ENCODE results near the gene SARDH. TPM values are rescaled to one million over a fixed set of nuclear protein-coding genes. Genes with fewer than 3 reads are reported as not detected.

The SARDH gene
- total and polyA plus RNA-seq, 2 donors (not counting 1 experiment from before 2014, with no cell fraction given): 2.5 to 4.8 TPM

GRCh38 chr9:133768859-133769510 lies 30.8 kb upstream of the SARDH start:
- H3K27ac ChIP-seq (ENCODE audit: insufficient read depth, low read length): no peak overlapping the region
- TF ChIP-seq EZH2 (IDR thresholded peaks at IDR 0.05; ENCODE audit: low read length, missing control alignments): no peak
- TF ChIP-seq CTCF (conservative IDR thresholded peaks at IDR 0.05 in 1 of 2, IDR thresholded peaks at IDR 0.05 in 1 of 2; ENCODE audit: low read depth in 1 of 2, low read length in 2 of 2): no peak
- H3K4me3 ChIP-seq (replicated peaks in 1 of 4; ENCODE audit: control extremely low read depth in 1 of 4, insufficient read depth in 1 of 4, low read depth in 3 of 4, low read length in 4 of 4): no peak overlapping the region
- no peaks in the 10 kb centered on the region for H3K79me2 ChIP-seq (ENCODE audit: control insufficient read depth, insufficient read depth, low read length)
- DNase-seq (ENCODE audit: low read depth in 2 of 2): no peak
- no peak overlapping the region for H3K9ac ChIP-seq (ENCODE audit: insufficient read depth, low read length)
- no peaks in the 10 kb centered on the region for H4K20me1 ChIP-seq (ENCODE audit: control insufficient read depth, extremely low read depth, insufficient read depth, low read length)
- H2AFZ ChIP-seq (ENCODE audit: low read length): no peak overlapping the region
- H3K4me1 ChIP-seq (ENCODE audit: control insufficient read depth, extremely low read depth, insufficient read depth, low read length): no peaks in the 10 kb centered on the region
- H3K4me2 ChIP-seq (ENCODE audit: extremely low read depth, insufficient read depth, low read length): no peak overlapping the region
- no peaks in the 10 kb centered on the region for H3K9me3 ChIP-seq (ENCODE audit: control insufficient read depth, insufficient read depth, low read depth, low read length)
- no peaks in the 10 kb centered on the region for H3K27me3 ChIP-seq (ENCODE audit: control insufficient read depth, insufficient read depth, low read length)
- peaks cover 21% of the 10 kb centered on the region for H3K36me3 ChIP-seq (ENCODE audit: control insufficient read depth, insufficient read depth, low read length)

- Histone ChIP-seq H3K27me3 (ENCODE audit: control insufficient read depth, insufficient read depth, low read length) (no peaks in the 10 kb centered on the region), H3K9ac (ENCODE audit: insufficient read depth, low read length) (no peak overlapping the region), H3K4me1 (ENCODE audit: control insufficient read depth, extremely low read depth, insufficient read depth, low read length) (no peaks in the 10 kb centered on the region), H3K4me2 (ENCODE audit: extremely low read depth, insufficient read depth, low read length) (no peak overlapping the region), H3K36me3 (ENCODE audit: control insufficient read depth, insufficient read depth, low read length) (peaks cover 26% of the 10 kb centered on the region), H3K27ac (ENCODE audit: insufficient read depth, low read length) (no peak overlapping the region), H3K79me2 (ENCODE audit: control insufficient read depth, insufficient read depth, low read length) (no peaks in the 10 kb centered on the region), H3K4me3 (replicated peaks in 1 of 4; ENCODE audit: control extremely low read depth in 1 of 4, insufficient read depth in 1 of 4, low read depth in 3 of 4, low read length in 4 of 4) (no peak overlapping the region), H4K20me1 (ENCODE audit: control insufficient read depth, extremely low read depth, insufficient read depth, low read length) (no peaks in the 10 kb centered on the region), H2AFZ (ENCODE audit: low read length) (no peak overlapping the region), H3K9me3 (ENCODE audit: control insufficient read depth, insufficient read depth, low read depth, low read length) (no peaks in the 10 kb centered on the region)
- TF ChIP-seq CTCF (conservative IDR thresholded peaks at IDR 0.05 in 1 of 2, IDR thresholded peaks at IDR 0.05 in 1 of 2; ENCODE audit: low read depth in 1 of 2, low read length in 2 of 2) (no peak), EZH2 (IDR thresholded peaks at IDR 0.05; ENCODE audit: low read length, missing control alignments) (no peak)
- no peak for DNase-seq (ENCODE audit: low read depth in 2 of 2)
Measured at GRCh38 chr9:133768371-133768858, 30.3 kb upstream of the SARDH start.

GRCh38 chr9:133767625-133768024 lies 29.5 kb upstream of the SARDH start:
- TF ChIP-seq CTCF (conservative IDR thresholded peaks at IDR 0.05 in 1 of 2, IDR thresholded peaks at IDR 0.05 in 1 of 2; ENCODE audit: low read depth in 1 of 2, low read length in 2 of 2): no peak
- no peak for TF ChIP-seq EZH2 (IDR thresholded peaks at IDR 0.05; ENCODE audit: low read length, missing control alignments)
- Histone ChIP-seq H3K27ac (ENCODE audit: insufficient read depth, low read length) (no peak overlapping the region), H3K79me2 (ENCODE audit: control insufficient read depth, insufficient read depth, low read length) (no peaks in the 10 kb centered on the region), H3K27me3 (ENCODE audit: control insufficient read depth, insufficient read depth, low read length) (no peaks in the 10 kb centered on the region), H3K4me1 (ENCODE audit: control insufficient read depth, extremely low read depth, insufficient read depth, low read length) (no peaks in the 10 kb centered on the region), H3K9ac (ENCODE audit: insufficient read depth, low read length) (no peak overlapping the region), H3K4me2 (ENCODE audit: extremely low read depth, insufficient read depth, low read length) (no peak overlapping the region), H4K20me1 (ENCODE audit: control insufficient read depth, extremely low read depth, insufficient read depth, low read length) (no peaks in the 10 kb centered on the region), H3K9me3 (ENCODE audit: control insufficient read depth, insufficient read depth, low read depth, low read length) (no peaks in the 10 kb centered on the region), H2AFZ (ENCODE audit: low read length) (no peak overlapping the region), H3K36me3 (ENCODE audit: control insufficient read depth, insufficient read depth, low read length) (peaks cover 27% of the 10 kb centered on the region), H3K4me3 (replicated peaks in 1 of 4; ENCODE audit: control extremely low read depth in 1 of 4, insufficient read depth in 1 of 4, low read depth in 3 of 4, low read length in 4 of 4) (no peak overlapping the region)
- DNase-seq (ENCODE audit: low read depth in 2 of 2): no peak

All from fibroblast of lung (primary cell).